MCF 10A (cell line): ENCODE results near the gene FAM83E. TPM values are rescaled to one million over a fixed set of nuclear protein-coding genes. Genes with fewer than 3 reads are reported as not detected.

Source experiments
- BruUV-seq: library from RNA; stranded (reverse); fragments of 400-500 nt; replicated peaks from 2 replicates; lab custom pipeline; 2021; lab: Mats Ljungman, UMichigan
- CTCF ChIA-PET: fragments of 300-600 bp; sonication (Branson Sonifier 250); formaldehyde crosslinking; extraction: SDS; loops from one replicate; lab custom pipeline; 2021; ENCODE audit warnings: antibody characterized with exemption, inconsistent platforms; lab: Yijun Ruan, JAX
- POLR2A ChIA-PET: fragments of 300-600, 350-650 bp; sonication (Branson Sonifier 250); formaldehyde crosslinking; extraction: SDS; loops from one replicate; lab custom pipeline; 2020; ENCODE audit warnings: antibody characterized with exemption, inconsistent platforms; lab: Yijun Ruan, JAX
- DNase-seq: peaks from one replicate; pipeline ENCODE4 v3.0.0-alpha.2; 2018; ENCODE audit not compliant: unreplicated experiment
- H3K27ac Mint-ChIP-seq: one replicate; pipeline ENCODE4 v1.8.0; 2022; ENCODE audit warnings: mild to moderate bottlenecking, low read depth, mixed read lengths; ENCODE audit not compliant: unreplicated experiment
- H3K27me3 Mint-ChIP-seq: one replicate; pipeline ENCODE4 v1.8.0; 2022; ENCODE audit warnings: mixed read lengths; ENCODE audit not compliant: insufficient read depth, unreplicated experiment
- H3K36me3 Mint-ChIP-seq: one replicate; pipeline ENCODE4 v1.8.0; 2022; ENCODE audit warnings: mild to moderate bottlenecking, moderate library complexity, mixed read lengths; ENCODE audit not compliant: insufficient read depth, unreplicated experiment
- H3K4me1 Mint-ChIP-seq: one replicate; pipeline ENCODE4 v1.8.0; 2022; ENCODE audit warnings: mixed read lengths; ENCODE audit not compliant: insufficient read depth, unreplicated experiment
- H3K4me3 Mint-ChIP-seq: one replicate; pipeline ENCODE4 v1.8.0; 2022; ENCODE audit warnings: mild to moderate bottlenecking, moderate library complexity, mixed read lengths; ENCODE audit not compliant: unreplicated experiment
- H3K9me3 Mint-ChIP-seq: one replicate; pipeline ENCODE4 v1.8.0; 2022; ENCODE audit warnings: mixed read lengths; ENCODE audit not compliant: unreplicated experiment
- intact Hi-C: fragments of 100-400 bp; cut with micrococcal nuclease; formaldehyde crosslinking; loops from 2 replicates; pipeline ENCODE4 v1.14.1; 2022
- total RNA-seq: library from RNA; stranded (reverse); gene quantifications from 2 replicates; pipeline ENCODE4 v1.2.3, GENCODE V29; 2022
- TF ChIP-seq, protein P1 (sequence below): fragments of 200-600 bp; IDR thresholded peaks from one replicate; pipeline ENCODE4 v1.8.0; 2022; ENCODE audit warnings: antibody characterized with exemption, mild to moderate bottlenecking; ENCODE audit not compliant: unreplicated experiment

The FAM83E gene
- total RNA-seq, 1 experiment from 2014 or later = 0.89 TPM

DNA sequence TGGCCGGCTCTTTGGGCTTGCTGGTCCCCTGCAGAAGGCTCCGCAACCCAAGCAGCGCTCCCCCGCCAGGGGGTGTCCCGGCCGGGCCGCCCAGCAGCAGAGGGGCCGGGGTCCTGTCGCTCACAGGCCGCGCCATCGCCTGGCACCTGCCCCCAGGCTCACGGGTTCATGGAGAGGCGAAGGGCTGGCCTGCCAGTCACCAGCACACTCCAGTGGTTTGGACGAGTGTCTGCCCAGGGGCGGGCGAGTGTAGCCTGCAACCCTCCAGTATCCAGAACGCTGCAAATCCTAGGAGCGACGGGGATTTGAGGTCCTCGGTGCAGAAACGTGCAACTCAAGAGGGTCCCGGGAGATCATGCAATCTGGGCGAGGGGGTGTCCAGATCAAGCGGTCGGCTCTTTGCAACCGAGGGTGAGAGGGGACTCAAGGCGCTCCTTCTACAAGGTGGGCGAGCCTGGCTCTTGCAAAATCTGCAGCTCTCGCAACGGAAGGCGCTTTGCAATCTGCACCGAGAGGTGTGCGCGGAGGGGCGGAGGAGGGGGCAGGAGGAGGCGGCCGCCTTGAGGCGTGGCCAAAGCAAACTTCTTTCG lies 22.1 kb upstream of the FAM83E start, which contains the start of gene DBP:
TSS of gene DBP (minus strand) at position 521 of the 590 bp plus-strand sequence. CDS start at position 136, 385 bp downstream.
- DNase-seq = no peak
- Mint-ChIP-seq H3K27ac (peak within 1 kb of the TSS; percentile 99), H3K36me3 (peaks cover 7% of the 10 kb centered on the region), H3K4me3 (peak within 1 kb of the TSS; percentile 91), H3K9me3 (no peaks in the 10 kb centered on the region), H3K4me1 (peaks cover 26% of the 10 kb centered on the region), H3K27me3 (no peaks in the 10 kb centered on the region)
- POLR2A ChIA-PET = interaction anchor here (0.8 to 2.7 kb wide), 5 partner anchors 9 to 357 kb away, joined by 3 to 37 read pairs (median 6); partner anchors contain the start of genes CA11, GYS1, RPL18 and RUVBL2
- CTCF ChIA-PET = no interaction called here
- intact Hi-C loops = no loop called here
- TF ChIP-seq, protein P1, sequence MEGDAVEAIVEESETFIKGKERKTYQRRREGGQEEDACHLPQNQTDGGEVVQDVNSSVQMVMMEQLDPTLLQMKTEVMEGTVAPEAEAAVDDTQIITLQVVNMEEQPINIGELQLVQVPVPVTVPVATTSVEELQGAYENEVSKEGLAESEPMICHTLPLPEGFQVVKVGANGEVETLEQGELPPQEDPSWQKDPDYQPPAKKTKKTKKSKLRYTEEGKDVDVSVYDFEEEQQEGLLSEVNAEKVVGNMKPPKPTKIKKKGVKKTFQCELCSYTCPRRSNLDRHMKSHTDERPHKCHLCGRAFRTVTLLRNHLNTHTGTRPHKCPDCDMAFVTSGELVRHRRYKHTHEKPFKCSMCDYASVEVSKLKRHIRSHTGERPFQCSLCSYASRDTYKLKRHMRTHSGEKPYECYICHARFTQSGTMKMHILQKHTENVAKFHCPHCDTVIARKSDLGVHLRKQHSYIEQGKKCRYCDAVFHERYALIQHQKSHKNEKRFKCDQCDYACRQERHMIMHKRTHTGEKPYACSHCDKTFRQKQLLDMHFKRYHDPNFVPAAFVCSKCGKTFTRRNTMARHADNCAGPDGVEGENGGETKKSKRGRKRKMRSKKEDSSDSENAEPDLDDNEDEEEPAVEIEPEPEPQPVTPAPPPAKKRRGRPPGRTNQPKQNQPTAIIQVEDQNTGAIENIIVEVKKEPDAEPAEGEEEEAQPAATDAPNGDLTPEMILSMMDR = no peak
- BruUV-seq = no TSS peak

DNA sequence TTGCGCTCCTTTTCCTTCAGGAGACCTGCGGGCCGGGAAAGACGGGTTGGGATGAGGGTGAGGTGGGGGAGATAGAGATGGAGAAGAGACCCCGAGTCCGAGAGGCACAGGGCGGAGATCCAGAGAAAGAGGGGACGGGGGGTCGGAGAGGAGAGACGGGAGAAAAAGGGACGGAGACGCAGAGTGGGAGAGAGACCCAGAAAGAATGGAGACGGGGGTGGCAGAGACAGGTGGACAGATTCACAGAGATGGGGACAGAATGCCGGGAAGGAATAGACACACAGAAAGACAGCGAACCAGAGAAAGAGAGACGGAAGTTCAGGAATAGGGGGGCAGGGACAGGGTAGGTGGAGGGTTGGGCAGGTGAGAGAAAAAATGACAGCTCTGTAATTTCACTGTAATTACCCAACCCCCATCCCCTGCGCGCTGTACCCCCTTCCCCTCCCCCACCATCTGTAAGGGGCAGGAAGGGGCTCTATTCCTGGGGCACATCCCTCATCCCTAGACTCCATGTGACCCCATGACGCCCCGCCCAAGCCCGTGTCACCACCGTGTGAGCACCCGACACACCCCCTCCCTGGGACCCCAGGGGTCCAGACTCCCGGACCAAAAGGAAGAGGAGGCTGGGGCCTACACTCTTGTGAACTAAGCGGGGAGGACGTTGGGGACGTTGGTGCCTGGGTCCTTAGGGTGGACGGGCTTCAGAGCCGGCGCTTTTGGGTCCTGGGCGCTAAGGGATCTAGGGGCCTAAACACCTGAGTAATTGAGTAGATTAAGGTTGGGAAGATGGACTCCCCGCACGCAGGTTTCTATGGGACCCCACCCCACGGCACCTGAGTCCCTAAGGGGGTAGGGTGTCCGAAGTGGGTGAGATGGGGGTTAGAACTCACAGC lies 21.3 kb upstream of the FAM83E start:
- ChIA-PET CTCF (no interaction called here), POLR2A (interaction anchor here (0.9 to 2.7 kb wide), 4 partner anchors 10 to 143 kb away, joined by 3 to 37 read pairs (median 12); partner anchors contain the start of genes CA11, RPL18 and SPHK2)
- peaks cover 7% of the 10 kb centered on the region for H3K36me3 Mint-ChIP-seq
- no peaks in the 10 kb centered on the region for H3K9me3 Mint-ChIP-seq
- intact Hi-C loops = loop anchor here (2.0 kb wide), 1 partner anchor 17 kb away; the partner anchor contains the start of genes RPL18 and SPHK2
- peaks cover 26% of the 10 kb centered on the region for H3K4me1 Mint-ChIP-seq
- no peaks in the 10 kb centered on the region for H3K27me3 Mint-ChIP-seq
- DNase-seq = no peak
- H3K4me3 Mint-ChIP-seq = peak overlapping the region; percentile 91
- no TSS peak for BruUV-seq
- TF ChIP-seq, protein P1 = no peak
- peak overlapping the region; percentile 87 for H3K27ac Mint-ChIP-seq

DNA sequence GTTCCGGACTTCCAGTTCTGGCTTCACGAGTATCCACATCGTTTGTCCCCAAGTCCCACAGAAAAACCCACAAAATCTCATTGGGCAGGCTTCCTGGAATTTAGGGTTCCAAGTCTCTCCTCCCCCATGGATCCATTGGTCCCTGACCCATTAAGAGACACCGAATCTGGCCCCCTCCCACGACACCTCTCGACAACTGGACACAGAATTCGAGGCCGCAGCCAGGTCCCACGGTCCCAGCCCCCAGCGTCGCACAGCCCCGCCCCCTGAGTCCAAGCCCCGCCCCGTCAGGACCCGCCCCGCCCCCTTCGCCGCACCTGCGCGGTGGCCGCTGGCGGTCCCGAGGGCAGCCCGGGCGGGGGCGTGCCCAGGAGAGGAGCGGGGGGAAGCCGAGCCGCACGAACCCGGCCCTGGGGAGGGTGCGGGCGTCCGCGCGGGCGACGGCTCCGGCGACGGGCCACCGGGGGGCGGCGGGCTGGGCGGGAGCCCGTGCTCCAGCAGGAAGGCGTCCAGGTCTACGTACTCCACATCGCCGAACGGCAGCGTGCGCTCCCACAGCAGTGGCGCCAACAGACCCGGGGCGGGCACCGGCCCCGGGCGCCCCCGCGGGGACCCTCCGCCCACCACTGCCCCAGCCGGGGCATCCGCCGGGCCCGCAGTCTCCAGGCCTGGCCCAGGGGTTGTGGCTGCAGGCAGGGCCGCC lies 20.5 kb upstream of the FAM83E start:
- TF ChIP-seq, protein P1 = no peak
- Mint-ChIP-seq H3K4me1 (peaks cover 26% of the 10 kb centered on the region), H3K9me3 (no peaks in the 10 kb centered on the region), H3K27ac (peak overlapping the region; percentile 87), H3K36me3 (peaks cover 7% of the 10 kb centered on the region), H3K4me3 (peak overlapping the region; percentile 91), H3K27me3 (no peaks in the 10 kb centered on the region)
- intact Hi-C loops = loop anchor here (2.0 kb wide), 1 partner anchor 17 kb away; the partner anchor contains the start of genes RPL18 and SPHK2
- ChIA-PET POLR2A (interaction anchor here (0.5 to 5.4 kb wide), 6 partner anchors 12 to 313 kb away, joined by 3 to 108 read pairs (median 12); partner anchors contain the start of genes FAM83E, RPL18 and SPHK2), CTCF (no interaction called here)
- no TSS peak for BruUV-seq
- peak; percentile 61 for DNase-seq
